Fibroblast of gingiva (primary cell): ENCODE results near the gene UBAP2.
A peak's percentile ranks its signal among the peaks of the same experiment; 100 is the strongest.

Experiments
- DNase-seq: peaks from one replicate; pipeline ENCODE4 v3.0.0-alpha.2; 2011; ENCODE audit warnings: low read depth

The UBAP2 gene, protein sequence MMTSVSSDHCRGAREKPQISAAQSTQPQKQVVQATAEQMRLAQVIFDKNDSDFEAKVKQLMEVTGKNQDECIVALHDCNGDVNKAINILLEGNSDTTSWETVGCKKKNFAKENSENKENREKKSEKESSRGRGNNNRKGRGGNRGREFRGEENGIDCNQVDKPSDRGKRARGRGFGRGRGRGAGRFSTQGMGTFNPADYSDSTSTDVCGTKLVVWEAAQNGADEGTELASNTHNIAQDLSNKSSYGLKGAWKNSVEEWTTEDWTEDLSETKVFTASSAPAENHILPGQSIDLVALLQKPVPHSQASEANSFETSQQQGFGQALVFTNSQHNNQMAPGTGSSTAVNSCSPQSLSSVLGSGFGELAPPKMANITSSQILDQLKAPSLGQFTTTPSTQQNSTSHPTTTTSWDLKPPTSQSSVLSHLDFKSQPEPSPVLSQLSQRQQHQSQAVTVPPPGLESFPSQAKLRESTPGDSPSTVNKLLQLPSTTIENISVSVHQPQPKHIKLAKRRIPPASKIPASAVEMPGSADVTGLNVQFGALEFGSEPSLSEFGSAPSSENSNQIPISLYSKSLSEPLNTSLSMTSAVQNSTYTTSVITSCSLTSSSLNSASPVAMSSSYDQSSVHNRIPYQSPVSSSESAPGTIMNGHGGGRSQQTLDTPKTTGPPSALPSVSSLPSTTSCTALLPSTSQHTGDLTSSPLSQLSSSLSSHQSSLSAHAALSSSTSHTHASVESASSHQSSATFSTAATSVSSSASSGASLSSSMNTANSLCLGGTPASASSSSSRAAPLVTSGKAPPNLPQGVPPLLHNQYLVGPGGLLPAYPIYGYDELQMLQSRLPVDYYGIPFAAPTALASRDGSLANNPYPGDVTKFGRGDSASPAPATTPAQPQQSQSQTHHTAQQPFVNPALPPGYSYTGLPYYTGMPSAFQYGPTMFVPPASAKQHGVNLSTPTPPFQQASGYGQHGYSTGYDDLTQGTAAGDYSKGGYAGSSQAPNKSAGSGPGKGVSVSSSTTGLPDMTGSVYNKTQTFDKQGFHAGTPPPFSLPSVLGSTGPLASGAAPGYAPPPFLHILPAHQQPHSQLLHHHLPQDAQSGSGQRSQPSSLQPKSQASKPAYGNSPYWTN

DNA sequence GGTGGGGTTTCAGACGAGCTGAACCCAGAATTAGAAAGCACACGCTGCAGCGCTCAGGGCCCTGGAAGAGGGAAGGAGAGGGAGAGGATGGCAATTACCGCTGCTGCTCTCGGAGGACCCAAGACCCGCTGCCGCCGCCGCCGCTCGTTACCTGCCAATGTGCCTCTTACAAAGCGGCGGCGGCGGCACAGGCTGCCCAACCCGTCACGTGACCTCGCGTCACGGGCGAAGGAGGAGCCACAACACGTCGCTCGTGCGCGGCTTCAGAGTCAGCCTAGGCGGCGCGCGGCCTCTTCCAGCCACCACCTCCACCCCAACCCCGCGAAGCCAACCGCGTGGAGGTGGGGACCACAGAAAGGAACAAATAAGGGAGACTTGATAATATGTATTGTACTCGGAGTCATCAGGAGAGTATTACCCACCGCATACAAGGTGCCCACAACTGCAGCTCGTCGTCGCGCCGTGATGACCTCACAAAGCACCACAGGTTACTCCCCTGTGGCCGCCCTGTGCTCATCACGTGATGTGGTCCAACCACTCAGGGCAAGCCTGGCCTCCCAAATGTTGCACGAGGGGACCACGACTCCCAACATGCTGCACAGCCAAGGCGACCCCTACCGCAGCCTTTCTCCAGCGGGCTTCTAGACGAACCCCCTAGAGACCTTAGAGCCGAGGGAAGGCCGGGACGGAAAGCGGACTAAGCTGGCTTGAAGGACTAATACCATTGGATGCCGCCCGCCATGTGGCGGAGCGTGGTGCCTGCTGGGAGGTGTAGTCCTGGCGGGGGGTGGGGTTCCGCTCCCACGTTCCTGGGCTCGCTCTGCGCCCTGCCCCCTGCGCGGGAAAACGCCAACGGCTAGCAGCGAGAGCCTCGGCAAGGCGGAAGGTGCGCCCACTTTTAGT is at the start of gene UBAP2:
Gene UBAP2 (minus strand): TSS at position 161 of the 903 bp plus-strand sequence. CDS start 31,739 bp downstream, outside the sequence.
- DNase-seq: peak; percentile 96

DNA sequence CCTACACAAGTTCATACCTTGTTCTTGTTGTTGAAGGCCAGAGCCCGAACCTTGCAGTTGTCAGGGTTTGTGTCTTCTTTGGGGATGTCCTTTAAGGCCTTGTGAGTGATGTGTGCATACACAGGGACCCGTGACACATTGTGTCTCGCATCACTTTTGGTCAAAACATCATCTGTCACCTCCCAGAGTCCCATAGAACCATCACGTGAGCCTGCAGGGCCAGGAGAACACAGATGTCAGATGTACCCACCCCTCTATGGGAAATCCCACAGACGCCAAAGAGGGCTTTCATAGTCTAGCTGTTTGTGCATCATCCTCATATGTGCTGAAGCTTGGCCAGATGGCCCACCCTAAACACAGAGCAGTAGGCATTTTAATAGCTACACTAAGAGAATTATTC is 49.6 kb upstream of the UBAP2 start:
- DNase-seq: no peak

DNA sequence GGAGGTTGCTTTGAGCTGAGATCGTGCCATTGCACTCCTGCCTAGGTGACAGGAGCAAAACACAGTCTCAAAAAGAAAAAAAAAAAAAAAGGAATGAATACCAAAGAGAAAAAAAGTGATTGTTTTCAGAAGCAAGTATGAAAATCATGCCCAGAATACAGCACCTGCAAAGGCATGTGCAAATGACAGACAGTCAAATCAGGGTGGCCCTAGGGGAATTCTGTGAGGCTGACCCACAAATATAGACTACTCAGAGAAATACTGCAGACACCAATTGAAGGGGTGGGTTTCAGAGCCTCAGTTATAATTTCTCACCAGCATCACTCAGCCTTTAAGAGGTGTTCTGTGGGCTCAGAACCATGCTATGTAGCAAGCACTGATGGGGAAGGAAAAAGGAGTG is 49.2 kb upstream of the UBAP2 start:
- DNase-seq: no peak

DNA sequence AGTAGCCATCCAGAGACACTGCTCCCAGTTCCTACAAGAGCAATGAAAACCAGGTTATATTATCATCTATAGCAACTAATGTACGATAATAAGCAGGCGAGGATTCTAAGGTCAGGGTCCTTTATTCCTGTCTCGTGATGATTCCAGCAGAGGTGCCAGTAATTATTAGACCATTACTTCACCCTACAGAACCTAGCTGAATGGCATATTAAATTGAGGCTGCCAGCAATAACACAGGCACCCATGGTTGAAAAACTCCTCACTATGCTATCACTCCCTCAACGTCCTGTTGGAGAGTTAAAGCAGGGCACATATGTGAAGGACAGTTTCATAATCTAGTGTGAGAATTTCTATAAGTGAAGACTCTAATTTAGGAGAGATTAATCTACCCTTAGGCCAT is 48.1 kb upstream of the UBAP2 start:
- no peak for DNase-seq

DNA sequence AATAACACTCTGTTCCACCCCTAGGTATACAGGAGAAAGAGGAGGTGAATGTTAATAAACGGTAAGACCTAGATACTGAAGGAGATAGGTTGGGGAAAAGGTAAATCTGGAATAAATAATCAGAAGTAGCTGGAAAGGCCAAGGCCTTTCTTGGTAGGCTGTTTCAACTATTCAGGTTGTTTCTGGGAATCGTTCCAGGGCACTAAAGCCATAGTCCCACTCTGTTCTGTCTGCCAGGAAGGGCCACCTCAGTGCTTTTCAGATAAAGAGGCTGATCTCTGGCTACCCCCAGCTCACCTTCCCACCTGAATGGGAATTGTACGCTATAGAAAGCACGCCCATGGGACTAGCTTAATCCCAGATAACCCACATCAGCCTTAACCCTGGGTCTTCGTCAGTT is 44.9 kb upstream of the UBAP2 start:
- no peak for DNase-seq

DNA sequence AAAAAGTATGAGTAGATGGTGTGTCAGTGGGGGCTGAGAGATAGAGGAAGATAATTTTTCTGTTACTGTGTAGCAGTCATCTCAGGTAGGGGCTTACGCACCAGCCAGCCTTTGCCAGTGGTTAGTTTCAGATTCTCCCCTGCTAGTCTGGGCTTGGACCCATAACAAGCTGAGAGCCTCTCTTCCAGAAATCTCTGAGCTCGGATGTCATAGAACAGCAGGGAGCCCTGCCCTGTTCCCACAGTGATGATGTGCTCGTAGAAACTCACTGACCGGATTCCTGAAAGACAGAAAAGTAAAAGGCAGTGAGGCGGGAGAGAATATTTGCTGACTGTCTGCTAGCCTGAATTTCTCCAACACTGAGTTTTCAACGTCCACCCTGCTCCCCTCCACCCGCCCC is 40.6 kb upstream of the UBAP2 start:
- DNase-seq: no peak

DNA sequence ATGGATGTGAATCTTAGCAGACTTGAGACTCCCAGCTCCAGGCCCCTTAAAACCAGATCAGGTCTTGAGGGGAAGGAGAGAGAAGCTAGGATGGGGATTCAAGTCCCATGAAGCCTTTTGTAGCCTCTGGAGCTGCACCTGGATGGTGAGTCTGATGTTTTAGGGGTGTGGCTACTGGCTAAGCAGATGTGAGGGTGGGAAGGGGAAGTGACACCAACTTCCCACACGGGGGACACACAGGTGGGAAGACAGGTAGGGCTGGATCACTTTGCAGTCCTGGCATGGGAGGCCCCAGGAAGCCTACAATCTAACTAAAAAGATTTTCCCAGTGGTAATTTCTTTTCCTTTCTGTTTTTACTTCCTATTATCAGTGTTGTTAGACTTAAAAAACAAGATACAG is 38.7 kb upstream of the UBAP2 start:
- no peak for DNase-seq

DNA sequence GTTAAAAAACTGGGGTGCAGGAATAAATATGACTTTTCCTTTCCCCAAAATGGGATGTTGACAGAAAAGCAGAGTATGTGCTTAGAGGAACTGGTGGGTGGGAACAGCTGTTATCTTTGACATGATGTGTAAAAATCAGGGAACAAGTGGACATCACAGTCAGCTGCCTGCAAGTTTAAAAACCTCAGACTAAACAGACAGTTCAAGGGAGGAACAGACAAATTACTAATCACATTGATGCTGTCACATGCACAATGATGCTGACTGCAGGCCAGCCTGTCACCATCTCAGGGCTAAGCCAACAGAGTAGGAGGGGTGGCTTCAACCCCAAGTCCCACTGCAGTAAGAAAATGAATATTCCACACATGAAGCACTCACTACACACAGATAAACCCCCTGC is 38.2 kb upstream of the UBAP2 start:
- DNase-seq: no peak

DNA sequence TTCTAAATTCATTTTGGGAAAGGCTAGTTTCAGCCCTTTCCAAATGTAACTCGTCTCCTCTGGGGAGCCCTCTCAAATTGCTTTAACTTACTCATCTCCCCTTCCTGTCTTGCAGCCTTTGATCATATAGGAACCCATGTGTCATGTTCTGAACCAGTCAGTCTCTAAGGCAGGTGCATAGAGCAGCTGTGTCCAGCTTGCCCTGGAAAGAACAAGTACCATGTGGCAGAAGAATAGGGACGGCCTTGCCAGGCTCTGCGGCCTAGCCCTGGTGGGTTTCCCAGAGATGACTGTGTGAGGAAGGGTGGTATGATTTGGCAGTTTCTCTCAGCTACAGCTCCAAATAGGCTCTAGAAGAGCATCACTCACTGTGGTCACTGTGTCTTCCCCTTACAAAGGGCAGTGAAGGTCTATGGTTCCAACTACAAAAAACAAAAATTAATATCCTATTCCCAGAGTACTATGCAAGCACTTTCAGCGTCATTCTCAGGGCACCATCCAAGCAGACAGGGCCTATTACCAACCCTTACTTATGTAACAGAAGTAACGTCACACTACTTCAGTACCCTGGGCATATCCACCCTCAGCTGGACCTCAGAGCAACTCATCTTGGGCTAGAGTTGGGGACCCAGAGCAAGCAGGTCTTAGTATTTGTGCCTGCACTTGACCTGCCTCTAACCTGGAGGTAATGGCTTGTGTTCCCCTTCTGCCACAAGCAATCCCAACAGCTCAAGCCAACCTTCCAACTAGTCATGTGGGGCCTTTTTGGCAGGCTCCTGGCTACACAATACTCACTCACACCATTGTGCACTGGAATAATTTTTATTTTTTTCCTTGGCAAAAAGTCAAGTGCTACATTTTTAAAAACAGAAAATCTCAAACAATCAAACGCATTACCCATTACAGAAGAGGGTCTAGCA is 37.2 kb upstream of the UBAP2 start:
- DNase-seq: no peak

DNA sequence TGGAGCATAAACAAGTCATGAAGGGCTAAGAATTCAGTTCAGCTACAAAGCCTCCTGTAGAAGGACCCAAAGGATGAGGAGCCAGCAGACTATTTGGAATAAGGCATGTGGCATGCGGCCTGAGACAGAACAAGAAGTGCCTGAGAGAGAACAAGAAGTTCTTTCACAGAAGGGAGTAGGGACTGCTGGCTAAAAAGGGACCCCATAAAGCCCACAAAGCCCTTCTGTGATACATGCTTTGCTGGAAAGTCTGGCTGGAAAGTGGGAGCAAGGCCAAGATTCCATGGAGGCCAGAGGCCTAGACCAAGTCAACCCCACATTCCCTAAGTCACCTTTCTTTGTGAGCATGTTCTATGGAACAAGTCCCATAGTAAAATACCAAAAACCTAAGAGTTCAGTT is 35.9 kb upstream of the UBAP2 start:
- peak; percentile 6 for DNase-seq

DNA sequence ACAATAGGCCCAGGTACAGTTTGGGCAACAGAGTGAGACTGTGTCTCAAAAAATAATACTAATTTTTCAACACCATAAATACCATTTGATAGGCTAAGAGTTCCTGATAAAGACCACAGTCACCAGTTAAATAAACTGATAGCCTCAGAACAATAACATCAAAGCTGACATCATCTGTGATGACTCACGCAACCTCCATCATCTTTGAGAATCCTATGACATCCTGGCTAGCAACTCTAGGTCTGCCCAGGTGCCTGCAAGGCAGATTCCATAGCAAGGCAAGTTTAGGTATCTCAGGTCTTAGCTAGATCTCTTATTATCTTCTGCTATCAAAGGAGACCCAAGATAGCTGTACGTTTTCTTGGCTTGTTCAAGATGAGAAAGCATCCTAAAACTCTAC is 30.5 kb upstream of the UBAP2 start:
- no peak for DNase-seq

DNA sequence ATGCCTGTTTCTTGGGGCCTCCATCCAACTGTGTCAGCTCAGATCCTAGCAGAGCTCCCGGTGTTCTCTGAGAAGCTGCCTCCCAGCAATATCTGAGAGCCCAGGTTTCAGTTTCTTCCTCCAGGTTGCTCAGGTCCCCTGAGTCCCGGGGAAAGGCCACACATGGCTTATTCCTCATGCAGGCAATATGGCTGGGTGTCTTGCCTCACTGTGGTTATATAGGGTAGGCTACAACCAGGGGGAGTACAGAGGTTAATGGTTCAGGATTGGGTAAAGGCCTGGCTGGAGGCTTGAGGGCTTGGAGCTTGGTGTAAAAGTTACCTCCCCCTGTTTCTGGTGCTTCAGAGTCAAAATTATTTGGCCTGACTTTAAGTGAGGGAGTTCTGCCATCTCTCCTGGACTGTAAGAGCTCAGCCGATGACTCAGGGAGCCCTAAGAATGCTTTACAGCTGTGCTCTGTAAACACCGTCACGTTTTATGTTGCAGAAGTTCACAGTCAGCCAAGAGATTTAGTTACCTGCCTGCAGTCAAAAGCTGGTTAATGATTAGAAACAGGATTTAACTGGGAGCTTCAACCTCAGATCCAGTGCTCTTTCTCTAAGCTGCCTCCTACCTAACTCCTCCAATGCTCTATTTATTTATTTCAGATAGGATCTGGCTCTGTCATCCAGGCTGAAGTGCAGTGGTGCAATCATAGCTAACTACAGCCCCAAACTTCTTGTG is 24.3 kb upstream of the UBAP2 start:
- DNase-seq: peak; percentile 92

DNA sequence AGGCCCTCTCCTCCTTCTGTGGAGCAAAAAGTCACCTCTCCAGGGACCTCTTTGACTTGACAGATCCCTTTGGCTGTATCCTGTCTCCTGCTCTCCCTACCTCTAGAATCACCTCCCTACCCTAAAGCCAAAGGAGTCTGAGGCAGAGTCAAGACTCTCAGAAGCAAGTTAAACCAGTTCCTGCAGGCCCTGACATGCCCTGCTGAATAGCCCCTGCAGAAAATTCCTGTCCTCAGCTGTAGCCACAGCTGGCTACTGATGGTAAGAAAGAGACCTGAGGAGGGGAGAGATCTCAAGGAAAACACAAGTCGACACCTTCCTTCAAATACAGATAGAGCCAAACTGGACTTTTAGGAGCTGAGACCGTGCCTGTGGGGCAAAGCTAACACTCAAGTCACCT is 23.7 kb upstream of the UBAP2 start:
- DNase-seq: no peak

DNA sequence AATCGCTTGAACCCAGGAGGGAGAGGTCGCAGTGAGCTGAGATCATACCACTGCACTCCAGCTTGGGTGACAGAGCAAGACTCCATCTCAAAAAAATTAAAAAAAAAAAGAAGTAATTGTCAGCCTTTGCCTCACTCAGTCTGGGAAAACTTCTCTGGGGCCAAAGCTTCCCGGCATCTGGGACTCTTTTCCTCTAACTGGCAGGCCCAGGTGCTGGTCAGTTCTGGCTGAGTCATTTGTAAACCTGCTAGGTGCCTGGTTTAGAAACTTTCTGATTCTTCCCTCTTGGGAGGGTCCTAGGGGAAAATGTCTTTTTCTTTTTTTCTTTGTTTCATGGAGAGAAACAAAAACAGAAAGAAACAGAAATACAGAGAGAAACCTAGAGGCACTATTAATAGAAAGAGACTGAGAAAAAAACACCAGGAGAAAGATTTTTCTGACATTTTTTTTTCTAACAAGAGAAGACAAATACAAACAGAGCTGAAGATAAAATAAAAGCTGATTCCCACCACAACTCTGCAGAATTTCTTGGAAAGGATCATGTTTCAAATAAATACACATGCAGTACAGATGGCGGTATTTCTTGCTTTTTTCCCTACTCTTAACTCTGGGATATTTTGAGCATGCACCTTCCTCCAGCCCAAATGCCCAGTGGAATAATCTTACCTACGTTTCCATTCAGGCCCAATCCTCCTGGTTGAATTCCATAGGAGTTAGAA is 22.1 kb upstream of the UBAP2 start:
- peak; percentile 26 for DNase-seq

DNA sequence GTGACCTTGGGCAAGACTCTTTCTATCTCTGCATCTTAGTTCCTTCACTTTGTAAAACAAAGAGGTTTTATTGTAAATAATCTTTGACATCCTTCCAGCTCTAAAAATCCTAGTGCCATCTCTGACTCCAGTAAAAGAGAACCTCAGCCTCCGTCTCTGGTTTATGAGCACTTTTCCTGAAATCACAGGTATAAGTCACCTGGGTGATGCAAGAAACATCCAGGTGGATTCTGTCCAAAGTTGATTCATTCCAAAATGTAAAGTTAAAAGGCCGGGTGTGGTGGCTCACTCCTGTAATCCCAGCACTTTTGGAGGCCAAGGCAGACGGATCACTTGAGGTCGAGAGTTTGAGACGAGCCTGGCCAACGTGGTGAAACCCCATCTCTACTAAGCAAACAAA is 21.1 kb upstream of the UBAP2 start:
- DNase-seq: no peak

DNA sequence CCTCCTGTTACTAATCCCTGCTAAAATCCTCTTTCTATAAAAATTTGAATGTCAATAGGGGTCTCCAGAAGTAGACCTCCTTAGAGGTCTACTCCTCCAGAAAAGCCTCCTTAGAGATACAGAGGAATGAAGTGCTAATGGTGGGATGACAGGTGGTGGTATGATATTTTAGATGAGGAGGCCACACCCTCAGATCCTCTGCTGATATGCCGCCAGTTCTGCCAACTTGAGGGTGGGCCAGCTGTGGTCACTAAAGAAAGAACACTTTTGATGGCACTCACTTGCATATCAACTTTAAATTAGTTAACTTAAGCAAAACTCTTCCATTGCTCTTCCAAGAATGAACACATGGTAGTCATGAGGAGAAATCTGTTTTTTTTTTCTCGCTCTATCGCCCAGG is 16.9 kb upstream of the UBAP2 start:
- DNase-seq: no peak

DNA sequence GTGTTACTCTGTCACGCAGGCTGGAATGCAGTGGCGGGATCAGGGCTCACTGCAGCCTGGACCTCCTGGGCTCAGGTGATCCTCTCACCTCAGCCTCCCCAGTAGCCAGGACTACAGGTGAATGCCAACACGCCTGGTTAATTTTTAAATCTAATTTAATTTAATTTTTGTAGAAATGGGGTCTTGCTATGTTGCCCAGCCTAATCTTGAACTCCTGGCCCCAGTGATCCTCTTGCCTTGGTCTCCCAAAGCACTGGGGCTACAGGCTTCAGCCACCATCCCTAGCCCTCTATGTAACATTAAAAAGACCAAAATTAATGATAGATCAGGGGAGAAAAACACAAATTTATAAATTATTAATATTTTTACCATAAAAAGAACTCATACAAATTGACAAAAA is 11.3 kb upstream of the UBAP2 start:
- no peak for DNase-seq

DNA sequence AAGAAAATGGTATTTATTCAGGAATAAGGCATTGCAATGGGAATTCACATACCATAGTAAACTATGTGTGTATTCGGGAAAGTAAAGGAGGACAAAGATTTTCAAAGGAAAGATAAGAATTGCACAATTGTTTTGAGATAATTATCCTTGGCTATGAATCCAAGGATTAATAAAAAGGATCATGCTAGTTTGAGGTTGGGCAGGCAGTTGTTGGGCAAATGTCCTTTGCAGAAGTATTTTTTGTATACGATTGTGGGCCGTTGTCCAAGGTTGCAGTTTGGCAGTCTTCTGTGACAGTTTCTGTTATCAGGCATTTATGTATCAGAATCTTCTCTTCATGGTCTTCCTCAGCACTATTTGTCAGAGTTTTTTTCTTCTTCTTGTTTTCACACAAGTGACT is 10.6 kb upstream of the UBAP2 start:
- no peak for DNase-seq

DNA sequence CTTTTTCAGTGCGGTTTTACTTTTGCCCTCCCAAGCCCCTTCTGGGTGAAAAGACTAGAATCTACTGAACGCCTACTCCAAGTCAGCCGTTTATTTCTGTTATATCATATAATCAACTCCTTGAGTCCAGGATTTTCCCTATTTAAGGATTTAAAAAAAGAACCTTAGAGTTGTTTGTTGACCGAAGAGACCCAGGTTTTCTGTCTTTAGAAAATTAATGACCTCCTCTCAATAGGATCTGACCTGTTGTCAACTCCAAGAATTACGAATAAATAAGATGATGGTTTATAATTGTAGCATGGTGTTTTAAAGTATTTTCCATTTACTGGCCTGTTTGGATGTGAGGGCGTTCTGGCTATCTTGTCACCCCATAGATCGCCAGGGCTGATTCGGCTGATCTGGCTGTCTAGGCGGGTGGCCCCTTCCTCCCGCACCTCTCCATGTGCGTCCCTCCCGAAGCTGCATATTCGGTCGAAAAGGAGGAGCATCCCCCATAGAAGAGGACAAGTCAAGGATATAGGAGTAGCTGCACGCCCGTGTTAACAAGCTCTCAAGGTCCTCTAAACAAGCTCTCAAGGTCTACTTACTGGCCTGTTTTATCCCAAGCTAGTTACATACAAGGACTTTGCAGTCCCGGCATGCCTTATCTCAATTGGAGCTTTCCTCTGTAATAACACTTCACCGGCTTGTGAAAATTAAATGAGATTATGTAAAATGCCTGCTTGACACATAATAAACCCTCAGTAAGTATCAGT is 1.1 kb upstream of the UBAP2 start:
- no peak for DNase-seq
